HG02610 (cell line): ENCODE measurements around the gene DEGS2.

Source experiments
- ATAC-seq: cut with Tn5 transposase; IDR thresholded peaks from one replicate; pipeline ENCODE4 v1.9.1; 2021; ENCODE audit warnings: mild to moderate bottlenecking, moderate library complexity; ENCODE audit not compliant: unreplicated experiment

DEGS2 gene

DNA sequence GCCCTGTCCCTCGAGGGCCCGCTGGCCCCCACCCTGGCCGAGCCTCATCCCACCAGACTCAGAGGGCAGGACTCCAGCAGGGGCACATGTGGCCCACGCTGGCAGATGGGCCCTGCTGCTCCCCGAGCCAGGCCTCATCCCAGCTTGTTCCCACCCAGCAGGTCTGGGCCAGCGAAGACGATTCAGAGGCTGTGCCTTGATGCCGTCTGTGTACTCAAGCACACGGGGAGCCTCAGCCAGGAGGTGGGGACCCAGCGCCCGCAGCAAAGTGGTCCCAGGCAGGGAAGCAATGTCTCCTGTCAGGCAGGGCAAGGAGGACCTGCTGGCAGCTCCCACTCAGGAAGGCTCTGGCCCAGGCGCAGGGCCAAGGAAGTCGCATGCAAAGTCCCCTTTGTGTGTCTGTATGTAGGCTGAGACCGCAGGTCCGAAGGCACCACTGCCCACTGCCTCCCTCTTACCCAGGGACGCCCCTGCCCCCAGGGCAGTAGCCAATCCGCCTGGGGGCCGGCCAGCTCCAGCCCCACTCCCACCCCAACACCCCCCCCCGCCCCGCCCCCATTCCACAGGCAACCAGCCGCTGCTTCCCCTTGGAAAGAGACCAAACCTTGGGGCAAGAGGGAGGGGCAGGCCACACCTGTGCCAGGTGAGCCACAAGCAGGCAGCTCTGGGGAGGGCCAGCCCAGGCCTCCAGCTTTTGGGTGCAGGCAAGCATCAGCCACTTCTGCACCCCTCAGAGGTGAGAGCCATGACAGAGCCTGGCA is 9.4 kb downstream of the DEGS2 start:
- ATAC-seq, result no peak

DNA sequence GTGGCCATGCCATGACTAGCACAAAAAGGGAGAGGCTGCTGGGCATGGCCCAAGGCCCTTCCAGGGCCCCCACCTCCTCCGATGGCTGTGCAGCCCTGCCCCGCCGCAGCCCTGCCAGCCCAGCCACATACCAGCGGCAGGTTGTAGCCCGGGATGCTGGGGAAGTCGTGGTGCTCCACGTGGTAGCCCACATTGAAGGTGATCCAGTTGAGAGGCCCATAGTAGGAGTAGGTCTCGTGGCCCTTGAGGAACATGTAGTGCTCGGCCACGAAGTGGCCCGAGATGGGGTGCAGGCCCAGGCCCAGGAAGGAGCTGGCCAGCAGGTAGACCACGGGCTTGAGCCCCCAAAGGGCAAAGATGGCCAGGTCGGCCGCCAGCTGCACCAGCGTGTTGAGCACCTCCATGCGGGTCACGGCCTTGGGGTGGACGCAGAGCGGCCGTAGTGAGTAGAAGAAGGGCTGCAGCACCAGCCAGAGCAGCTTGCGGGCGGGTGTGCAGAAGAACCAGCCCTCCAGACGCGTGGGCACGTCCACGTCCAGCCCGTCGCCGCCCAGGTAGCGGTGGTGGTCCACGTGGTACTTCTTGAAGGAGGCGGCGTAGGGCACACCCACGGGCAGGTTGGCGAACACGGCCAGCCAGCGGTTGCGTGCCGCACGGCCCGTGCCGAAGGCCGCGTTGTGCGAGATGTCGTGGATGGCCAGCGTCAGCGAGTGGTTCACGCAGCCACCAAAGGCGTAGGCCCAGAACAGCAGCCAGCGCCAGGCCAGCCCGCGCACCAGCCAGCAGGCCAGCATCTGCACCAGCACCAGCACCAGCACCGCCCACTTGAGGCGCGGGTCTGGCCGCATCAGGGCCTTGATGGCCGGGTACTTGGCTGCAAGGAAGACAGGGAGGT is 10.4 kb downstream of the DEGS2 start:
- no peak for ATAC-seq

DNA sequence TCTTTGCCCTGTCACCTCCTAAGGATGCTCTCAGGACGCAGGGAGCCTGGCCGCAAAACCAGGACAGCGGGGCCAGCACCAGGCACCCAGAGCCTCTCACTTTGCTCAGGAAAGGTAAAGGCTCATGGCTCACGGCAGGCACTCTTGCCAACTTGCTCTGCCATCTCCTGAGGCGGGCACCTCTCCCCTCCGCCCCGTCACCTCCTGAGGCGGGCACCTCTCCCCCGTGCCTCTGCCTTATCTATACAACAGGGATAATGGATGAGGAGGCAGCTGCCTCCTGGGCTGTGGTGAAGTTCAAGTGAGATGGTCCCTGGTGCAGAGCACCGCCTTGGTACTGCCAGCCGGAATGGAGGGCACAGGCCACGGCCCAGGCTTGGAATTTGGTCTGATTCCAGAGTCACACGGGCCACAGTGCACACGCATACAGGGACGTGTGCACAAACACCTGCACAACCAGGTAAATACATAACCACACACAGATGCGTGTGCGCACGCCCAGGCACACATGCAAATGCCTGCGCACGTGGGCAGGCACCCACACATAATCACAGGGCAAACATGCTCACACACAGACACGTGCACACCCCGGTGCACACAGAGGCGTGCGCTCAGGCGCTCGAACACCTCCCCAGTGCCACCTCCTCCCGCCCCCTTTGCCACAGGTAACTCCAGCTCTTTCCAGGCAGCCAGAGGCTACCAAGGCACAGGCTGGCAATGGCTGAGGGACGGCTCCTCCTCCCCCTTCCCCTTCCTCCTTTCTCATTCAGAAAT is 11.6 kb downstream of the DEGS2 start:
- no peak for ATAC-seq

DNA sequence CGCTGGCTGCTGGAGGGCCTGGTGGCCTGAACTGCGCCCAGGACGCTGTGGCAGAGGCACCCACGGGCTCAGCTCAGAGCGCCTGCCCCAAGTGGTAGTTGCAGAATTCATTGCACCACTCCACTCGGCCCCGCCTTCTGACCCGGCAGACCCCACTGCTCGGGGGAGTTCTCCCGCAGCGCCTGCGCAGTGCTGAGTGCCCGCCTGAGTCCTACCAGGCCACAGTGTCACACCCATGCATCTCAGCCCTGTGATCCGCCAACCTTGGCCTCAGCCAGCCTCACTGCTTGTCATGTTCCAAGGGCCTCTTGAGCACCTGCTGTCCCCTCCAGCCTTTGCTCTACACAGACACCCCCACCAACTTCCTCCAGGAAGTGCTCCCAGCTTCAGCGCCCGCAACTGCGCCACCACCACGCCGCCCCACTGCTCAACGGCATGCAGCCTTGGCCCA is 12.2 kb downstream of the DEGS2 start:
- ATAC-seq, result no peak

DNA sequence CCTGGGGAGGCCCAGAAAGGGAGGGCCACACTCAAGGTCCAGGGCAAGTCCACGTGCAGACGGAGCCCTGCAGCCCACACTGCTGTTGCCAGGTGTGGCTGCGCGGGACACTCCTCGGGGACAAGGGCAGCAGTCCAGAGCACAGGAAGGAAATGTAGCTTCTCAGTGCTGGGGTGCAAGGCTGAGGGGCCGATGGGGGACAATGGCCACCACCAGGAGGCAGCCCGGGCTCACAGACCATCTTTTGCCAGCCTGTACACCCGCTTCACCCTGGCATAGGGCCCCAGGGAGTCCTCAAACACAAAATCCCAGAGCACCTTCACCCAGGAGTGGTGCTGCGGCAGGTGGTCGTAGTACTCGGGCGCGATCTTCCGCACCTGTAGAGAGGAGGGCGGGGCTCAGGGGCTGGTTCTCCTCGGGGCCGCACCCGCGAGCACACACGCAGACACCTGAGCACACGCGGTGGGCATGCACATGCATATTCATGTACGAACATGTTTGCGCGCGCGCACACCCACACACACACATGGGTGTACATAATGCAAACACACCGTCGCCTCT is 12.8 kb downstream of the DEGS2 start:
- no peak for ATAC-seq

DNA sequence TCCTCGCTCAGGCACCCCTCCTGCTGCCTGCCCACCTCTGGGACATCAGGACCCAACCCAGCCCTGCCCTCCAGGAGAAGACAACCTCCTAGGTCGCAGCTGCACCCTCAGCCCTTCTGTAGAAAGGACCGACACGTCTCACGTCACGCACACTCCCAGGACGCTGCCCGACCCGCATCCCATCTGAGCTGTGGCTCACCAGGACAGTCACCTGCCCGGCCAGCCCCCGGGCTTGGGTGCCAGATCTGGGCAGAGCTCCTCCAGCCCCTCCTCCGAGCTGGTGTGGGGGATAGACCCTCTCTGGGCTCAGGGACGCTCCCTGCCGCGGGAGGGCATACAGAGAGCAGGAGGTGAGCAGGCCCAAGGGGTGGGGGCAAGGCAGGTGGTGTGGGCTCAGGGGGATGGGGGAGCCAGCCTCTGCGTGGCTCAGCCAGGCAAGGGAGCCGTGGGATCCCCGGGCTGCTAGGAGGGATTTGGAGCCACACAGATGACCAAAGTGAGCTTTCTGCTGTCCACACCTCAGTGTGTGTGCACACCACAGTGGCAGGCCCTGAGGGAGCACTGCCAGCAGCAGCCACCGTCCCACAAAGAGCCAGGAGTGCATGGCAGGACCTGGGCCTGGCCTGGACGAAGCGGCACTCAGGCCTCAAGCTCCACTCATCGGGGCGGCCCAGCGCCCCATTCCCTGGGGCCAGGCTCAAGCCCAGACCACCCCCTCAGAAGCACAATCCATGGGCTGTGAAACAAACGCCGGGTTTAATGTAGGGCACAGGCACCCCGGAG is 13.6 kb downstream of the DEGS2 start:
- no peak for ATAC-seq

DNA sequence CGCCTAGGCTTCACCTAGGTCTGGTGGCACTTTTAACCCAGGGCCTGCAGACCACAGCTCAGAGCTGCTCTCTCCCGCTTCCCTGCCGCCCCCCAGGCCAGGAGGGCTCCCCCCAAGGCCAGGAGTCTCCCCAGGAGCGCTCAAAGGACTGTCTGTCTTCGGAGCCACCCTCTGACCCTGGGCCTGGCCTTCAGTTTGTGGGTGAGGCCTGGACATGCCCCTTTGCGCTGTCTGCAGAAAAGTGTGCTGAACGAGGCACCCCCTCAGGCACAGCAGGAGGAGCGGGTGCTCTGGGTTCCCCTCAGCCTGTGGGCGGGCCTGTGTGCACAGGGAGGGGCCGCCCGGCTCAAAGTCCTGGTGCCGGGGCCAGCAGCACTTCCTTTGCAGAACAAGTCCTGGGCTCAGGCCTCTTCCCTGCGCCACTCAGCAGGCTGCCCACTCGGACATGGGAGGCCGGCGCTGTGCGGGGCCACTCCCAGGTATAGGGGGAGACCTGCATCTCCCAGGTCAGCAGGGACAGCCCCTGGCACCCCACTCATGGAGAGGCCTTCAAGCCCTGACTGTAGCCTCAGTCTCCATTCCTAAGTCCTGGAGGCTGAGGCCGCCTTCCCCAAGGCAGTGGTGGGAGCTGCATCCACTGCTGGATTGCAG is 14.3 kb downstream of the DEGS2 start:
- no peak for ATAC-seq

DNA sequence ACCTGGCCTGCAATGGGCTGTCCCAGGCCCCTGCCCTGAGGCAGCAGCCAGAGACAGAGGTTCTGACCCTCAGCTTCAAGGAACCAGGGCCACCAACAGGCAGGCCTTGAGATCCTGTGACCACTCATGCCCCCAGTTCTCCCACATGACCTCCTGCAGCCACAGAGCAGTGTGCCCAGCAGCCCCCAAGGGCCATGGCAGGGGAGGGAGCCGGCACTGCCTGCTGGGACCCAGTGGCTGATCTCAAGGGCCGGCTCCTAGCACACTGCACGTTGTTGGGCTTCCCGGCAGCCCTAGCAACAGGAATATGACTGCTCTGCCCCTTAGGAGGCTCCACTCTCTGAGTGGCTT is 14.8 kb downstream of the DEGS2 start:
- ATAC-seq, result no peak

DNA sequence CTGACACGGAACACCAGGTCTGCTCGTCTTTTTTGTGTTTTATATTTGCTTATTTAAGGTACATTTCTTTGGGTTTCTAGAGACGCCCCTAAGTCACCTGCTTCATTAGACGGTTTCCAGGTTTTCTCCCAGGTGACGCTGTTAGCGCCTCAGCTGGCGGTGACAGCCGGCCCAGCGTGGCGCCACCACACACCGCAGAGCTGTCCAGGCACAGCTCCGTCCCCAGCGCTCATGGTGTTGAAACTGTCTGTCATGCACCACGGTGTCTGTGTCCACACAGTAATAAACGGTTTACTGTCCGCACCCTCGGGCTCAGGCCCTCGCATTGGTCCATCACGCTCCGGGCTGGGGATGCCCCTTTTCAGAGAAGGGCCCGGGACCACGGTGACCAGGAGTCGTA is 15.5 kb downstream of the DEGS2 start:
- ATAC-seq, result no peak

DNA sequence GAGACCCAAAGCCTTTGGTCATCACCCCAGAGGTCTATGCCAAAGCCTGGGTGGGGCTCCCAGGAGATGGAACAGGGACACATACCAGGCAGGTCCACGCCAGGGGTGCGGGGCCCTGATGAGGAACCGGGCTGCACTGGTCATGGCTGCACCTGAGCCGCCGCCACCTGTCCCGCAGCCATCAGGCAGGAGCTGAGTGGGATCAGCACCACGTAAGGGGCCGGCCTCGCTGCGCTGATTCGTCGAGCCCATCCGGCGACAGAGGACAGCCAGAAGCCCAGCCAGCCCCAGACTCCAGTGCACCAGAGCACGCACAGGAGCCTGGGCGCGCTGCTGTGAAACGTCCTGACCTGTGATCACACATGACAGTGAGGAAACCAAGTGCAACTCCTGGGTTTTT is 15.9 kb downstream of the DEGS2 start:
- no peak for ATAC-seq

DNA sequence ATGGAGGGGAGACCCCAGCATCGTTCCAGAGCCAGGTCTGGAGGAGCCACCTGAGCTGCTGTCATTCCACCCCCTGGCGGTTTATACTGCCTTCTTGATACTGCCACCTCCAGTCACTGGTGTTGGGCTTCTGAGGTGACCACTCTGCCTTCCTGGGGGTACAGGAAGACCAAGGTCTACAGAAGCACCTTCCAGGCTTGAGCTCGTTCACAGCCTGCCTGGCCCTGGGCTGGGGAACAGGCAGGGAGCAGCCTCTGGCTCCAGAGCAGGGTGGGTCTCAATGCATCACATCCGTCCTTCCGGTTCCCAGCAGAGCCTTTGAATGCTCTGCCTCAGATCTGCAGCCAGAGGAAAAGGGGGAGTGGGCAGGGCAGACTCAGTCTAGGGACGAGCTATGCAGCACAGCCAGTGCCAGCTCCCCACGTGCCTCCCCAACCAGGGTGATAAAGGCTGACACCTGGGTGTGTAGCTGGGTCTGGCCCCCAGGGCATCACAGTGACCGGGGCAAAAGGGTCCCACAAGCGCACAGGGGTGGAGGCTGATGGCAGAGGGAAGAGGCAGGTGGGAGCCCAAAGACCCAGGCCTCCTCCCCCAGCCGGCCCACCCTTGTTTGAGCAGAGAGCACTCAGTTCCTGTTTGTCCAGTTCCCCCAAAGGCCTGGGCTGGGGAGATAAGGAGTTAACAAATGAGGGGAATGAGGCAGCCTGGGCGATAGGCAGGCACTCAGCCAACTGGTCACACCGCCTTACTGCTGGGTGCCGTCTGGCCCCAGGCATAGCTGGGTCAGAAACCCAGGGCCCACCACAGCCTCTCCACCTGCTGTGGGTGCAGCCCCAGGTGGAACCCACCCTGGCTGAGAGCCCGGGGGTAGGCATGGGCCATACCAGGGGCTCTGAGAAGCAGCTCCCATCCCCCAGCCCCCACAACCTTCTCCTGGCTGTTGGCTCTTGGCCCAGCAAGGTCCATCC is 17.1 kb downstream of the DEGS2 start:
- ATAC-seq, result no peak

DNA sequence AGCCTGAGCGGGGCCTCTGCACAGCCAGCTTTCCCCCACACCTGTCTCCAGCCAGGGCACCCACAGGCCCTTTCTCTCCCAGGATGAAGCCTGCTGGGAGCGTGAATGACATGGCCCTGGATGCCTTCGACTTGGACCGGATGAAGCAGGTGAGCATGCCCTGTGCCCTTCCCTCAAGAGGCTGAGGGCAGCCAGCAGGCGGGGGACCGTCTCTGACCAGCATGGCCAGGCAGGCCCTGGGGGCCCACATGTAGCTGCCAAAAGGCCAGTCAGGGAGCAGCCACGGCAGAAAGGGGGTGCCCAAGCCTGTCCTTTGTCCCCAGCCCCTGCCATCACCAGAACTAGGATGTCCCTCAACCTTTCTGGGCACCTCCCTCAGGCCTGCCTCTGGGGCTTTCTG is 18.3 kb downstream of the DEGS2 start:
- ATAC-seq, result no peak

DNA sequence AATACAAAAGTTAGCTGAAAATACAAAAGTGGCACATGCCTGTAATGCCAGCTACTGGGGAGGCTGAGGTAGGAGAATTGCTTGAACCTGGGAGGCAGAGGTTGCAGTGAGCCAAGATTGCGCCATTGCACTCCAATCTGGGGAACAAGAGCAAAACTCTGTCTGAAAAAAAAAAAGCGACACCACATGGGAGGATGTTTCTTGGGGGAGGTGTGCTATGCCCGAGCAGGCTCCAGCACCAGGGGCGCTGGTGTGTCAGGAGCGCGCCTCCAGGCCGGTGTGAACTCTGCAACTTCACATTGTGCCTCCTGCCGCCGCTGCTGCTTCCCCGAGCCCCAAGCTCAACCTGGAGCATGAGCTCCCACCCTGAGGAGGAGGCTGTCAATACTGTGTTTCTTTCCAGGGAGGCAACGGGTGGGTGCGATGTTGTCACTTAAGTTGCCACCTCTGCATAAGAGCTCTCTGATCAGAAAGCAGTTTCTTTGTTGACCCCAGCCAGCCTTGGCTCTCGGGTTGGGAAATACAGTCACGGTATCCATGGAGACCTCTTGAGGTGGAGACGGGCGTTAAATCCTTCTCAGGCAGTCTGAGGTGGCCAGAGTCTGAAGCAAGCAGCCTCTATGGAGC is 18.9 kb downstream of the DEGS2 start:
- no peak for ATAC-seq

DNA sequence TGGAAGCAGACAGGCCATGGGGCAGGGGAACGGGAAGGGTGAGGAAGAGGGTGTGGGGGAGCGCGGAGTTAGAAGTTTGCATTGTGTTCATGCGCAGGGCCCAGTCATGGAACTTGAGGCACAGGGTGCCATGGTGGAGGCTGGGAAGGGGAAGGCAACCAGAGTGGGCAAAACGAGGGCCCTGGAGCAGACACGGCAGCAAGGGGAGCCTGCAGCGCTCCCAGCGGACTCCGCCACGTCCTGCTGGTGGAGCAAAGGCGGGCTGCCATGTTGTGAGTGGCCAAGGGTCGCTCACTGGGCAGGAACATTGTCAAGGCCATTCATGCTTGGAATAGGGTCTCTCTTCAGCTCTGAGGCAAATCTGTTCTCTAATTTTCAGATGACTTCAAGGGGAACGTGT is 20.5 kb downstream of the DEGS2 start:
- ATAC-seq, result no peak

DNA sequence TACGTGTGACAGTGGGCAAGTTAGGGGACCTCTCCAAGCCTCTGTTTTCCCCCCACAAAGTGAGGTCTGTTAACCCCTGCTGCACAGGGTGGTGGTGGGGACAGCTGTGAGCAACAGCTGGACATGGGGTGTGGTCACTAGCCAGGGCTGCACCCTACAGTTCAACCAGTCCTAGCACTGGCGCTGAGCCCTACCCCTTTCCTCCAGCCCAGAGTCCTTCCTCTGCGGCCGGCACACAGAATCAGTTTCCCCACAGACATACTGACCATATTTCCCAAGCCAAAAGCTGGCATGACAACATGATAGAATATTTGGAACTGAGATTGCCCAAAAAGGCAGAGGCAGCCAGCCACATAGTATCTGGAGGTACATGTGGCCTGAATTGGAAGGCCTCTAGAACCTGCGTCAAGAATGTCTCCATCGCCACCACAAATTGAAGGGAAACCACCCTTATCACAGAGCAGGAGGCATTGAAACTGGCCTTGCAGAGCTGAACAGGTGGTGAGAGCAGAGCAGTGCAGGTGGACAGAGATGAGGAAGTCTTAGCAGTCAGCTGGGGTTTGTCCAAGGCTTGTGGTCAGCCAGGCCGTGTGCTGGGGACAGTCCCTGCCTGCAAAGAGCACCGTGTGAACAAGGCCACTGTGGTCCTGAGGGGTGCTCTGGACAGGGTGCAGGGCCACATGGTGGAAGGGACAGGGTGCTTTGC is 21.2 kb downstream of the DEGS2 start:
- ATAC-seq, result no peak

DNA sequence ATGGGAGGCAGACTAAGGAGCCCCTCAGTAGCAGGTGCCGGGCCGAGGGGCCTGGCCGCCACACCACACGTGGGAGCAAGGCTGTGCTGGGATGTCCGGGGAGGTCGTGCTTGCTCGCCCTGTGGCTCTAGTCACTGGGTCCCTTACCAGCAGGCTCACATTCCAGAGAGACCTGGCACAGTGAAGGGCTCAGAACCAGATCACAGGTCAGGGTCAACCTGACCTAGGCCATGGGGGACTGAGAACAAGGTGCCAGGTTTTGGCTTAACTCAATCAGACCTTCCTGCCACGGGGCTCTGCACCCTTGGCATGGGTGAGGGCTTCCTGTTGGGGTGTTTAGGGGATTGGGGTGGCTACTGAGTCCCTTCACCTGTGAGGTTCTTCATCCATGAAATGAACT is 22.3 kb downstream of the DEGS2 start:
- no peak for ATAC-seq

DNA sequence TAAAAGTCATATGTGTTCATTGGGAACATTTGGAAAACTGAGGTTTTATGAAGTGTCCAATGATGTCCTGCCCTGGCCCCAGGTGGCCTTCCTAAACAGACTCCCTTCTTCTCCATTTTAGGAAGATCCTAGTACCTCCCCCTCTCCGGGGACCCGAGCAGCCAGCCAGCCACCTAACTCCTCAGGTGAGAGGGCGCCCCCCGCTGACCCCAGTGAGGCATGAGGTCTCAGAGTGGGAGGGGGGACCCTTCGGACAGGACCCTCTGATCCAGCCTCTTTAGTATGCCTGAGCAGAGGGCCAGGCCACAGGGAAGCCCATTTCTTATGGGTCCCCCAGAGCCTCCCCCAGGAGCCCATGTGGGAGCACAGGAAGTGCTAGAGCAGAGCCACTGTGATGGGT is 23.7 kb downstream of the DEGS2 start:
- ATAC-seq, result no peak

DNA sequence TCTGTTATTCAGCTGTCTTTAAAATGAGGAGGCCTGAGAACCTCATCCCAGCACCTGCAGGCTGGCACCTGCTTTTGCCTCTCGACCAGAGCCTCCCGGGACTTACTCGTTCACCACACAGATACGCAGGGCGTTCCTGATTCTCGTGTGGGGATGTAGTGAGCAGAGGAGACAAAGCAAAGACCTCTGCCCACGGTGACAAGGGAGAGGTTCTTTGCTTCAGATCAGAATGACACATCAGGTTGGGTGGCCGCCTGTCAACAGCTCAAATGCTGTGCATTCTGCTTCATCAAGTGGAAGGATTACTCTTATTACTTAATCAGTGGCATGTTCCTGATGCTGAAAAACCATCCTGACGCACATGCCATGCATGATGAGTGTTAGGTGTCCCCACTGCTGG is 24.4 kb downstream of the DEGS2 start:
- ATAC-seq, result no peak
